Mesothelial cell of epicardium (in vitro differentiated cells): Measurements from ENCODE around the gene RNASEL. TPM values are rescaled to one million over a fixed set of nuclear protein-coding genes. Genes with fewer than 3 reads are reported as not detected.

Experiments
- DNase-seq, 2 experiments: peaks; one replicate each; pipeline ENCODE4 v3.0.0; 2021; ENCODE audit warnings: low spot score in 2 of 2; ENCODE audit not compliant: unreplicated experiment in 2 of 2
- H3K27ac Mint-ChIP-seq: 2 replicates; pipeline ENCODE4 v1.8.0; 2021; ENCODE audit warnings: mixed read lengths
- H3K27me3 Mint-ChIP-seq: 2 replicates; pipeline ENCODE4 v1.8.0; 2021; ENCODE audit warnings: low read depth, mixed read lengths
- H3K36me3 Mint-ChIP-seq: 2 replicates; pipeline ENCODE4 v1.8.0; 2021; ENCODE audit warnings: mixed read lengths
- H3K4me1 Mint-ChIP-seq: 2 replicates; pipeline ENCODE4 v1.8.0; 2021; ENCODE audit warnings: mixed read lengths
- H3K4me3 Mint-ChIP-seq: 2 replicates; pipeline ENCODE4 v1.8.0; 2021; ENCODE audit warnings: mild to moderate bottlenecking, moderate library complexity, mixed read lengths
- H3K9me3 Mint-ChIP-seq: 2 replicates; pipeline ENCODE4 v1.8.0; 2021; ENCODE audit warnings: mixed read lengths
- CTCF ChIP-seq: fragments of 200-600 bp; sonication (generic); IDR thresholded peaks from one replicate; pipeline ENCODE4 v1.5.0; 2021; ENCODE audit warnings: antibody characterized with exemption; ENCODE audit not compliant: unreplicated experiment
- total RNA-seq: library from RNA; stranded (reverse); gene quantifications from 3 replicates; pipeline ENCODE4 v1.2.1, GENCODE V29; 2021

The RNASEL gene
- total RNA-seq, 1 donor from 2014 or later = 5.6 TPM

- Mint-ChIP-seq H3K27ac (peak overlapping the region; percentile 98), H3K4me1 (peaks cover 16% of the 10 kb centered on the region), H3K36me3 (peaks cover 23% of the 10 kb centered on the region)
Measured at GRCh38 chr1:182587666-182588499, 1.2 kb downstream of the RNASEL start.

GRCh38 chr1:182587093-182587492, 2.0 kb downstream of the RNASEL start:
- H3K4me1 Mint-ChIP-seq = peaks cover 16% of the 10 kb centered on the region
- no peaks in the 10 kb centered on the region for H3K9me3 Mint-ChIP-seq
- no peak overlapping the region for H3K4me3 Mint-ChIP-seq
- H3K27me3 Mint-ChIP-seq = no peaks in the 10 kb centered on the region
- peaks cover 27% of the 10 kb centered on the region for H3K36me3 Mint-ChIP-seq
- no peak overlapping the region for H3K27ac Mint-ChIP-seq
- no peak for TF ChIP-seq CTCF
- DNase-seq = no peak

More at GRCh38 chr1:182587666-182588499, 1.2 kb downstream of the RNASEL start:
- Mint-ChIP-seq H3K27me3 (no peaks in the 10 kb centered on the region), H3K4me3 (peak overlapping the region; percentile 88), H3K9me3 (no peaks in the 10 kb centered on the region)
- TF ChIP-seq CTCF = no peak
- no peak for DNase-seq

- H3K4me3 Mint-ChIP-seq = no peak overlapping the region
- H3K4me1 Mint-ChIP-seq = peaks cover 16% of the 10 kb centered on the region
- DNase-seq = no peak
- no peak for TF ChIP-seq CTCF
- no peaks in the 10 kb centered on the region for H3K27me3 Mint-ChIP-seq
- no peaks in the 10 kb centered on the region for H3K9me3 Mint-ChIP-seq
- no peak overlapping the region for H3K27ac Mint-ChIP-seq
- H3K36me3 Mint-ChIP-seq = peaks cover 27% of the 10 kb centered on the region
Measured at GRCh38 chr1:182586380-182586779, 2.7 kb downstream of the RNASEL start.

GRCh38 chr1:182584746-182585145, 4.3 kb downstream of the RNASEL start:
- no peak for TF ChIP-seq CTCF
- Mint-ChIP-seq H3K27ac (no peak overlapping the region), H3K9me3 (no peaks in the 10 kb centered on the region), H3K4me1 (peaks cover 16% of the 10 kb centered on the region), H3K36me3 (peaks cover 36% of the 10 kb centered on the region), H3K27me3 (no peaks in the 10 kb centered on the region), H3K4me3 (no peak overlapping the region)
- DNase-seq = no peak

GRCh38 chr1:182580736-182581135, 8.3 kb downstream of the RNASEL start:
- no peak for TF ChIP-seq CTCF
- DNase-seq = no peak
- H3K27me3 Mint-ChIP-seq = no peaks in the 10 kb centered on the region
- no peaks in the 10 kb centered on the region for H3K9me3 Mint-ChIP-seq
- peaks cover 2% of the 10 kb centered on the region for H3K4me1 Mint-ChIP-seq
- peaks cover 29% of the 10 kb centered on the region for H3K36me3 Mint-ChIP-seq
- no peak overlapping the region for H3K27ac Mint-ChIP-seq
- H3K4me3 Mint-ChIP-seq = no peak overlapping the region
